ENCODE measurements around the gene INPP5A.
"Not testable (repeated sequence)": the region's sequence is repeated elsewhere in the genome, so short reads cannot be mapped to it uniquely, and the experiment has no call there.

The INPP5A gene

DNA sequence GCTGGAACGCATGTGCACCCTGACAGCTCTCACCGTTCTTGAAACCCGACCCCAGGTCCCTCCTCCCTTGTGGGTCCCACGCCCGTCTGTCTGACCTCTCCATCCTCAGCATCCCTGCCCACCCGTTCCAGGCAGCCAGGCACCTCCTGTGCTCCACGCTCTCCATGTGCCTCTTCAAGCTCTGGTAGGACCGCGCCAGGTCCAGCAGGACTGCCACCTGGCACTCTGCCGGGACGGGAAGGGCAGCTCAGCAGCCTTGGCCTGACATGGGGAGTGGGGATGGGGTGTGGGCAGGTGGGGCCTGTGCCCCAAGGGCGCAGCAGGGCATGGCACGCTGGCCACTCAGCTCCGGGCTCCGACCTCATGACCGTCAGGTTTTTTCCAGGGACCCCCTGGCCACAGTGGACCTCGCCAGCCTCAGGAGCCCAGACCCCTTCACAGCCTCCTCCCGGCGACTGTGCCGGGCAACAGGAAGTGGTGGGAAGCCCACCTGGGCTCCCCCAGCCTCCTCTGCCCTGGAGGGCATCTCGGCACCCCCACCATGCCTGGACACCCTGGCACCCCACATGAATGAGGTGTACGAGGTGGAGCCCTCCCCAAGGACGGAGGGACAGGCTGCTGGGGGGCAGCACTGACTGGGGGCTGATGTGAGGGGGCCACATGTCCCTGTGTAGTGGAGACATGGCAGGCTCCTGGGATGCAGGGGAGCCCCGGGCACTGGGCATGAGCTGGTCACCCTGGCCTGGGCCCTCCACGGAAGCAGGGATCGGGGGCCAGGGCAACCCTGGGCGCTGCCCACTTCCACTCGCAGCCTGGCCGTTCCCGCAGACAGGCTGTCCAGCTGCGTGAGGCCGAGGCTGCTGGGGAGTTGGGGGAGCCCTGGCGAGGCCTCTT, 273.5 kb downstream of the INPP5A start:
- no peak for FAIRE-seq

DNA sequence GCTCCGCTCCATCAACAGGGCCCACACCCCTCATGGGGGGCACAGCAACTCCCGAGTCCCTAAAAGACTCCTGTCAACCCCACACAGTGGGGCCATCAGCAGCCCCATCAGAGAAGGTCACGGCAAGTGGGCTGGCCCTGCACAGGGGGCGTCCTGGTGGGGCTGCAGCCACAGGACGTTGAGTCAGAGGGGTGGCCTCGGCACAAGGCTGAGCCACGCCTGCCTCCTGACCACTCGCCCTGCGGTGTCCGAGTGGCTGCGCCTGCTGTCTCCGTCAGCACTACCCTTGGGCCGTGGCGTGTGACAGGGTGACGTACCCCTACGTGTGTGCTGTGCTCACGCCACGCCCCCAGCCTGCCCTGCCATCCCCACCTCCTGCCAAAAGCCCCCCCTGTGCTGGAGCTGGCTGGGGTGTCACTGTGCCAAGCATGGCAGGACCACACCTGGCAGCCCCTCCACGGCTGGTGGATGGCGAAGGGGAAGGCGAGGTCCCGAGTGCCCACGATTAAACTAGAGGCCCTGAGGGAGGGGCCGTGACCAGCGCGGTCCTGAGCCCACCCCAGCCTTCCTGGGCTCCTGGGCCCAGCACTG, 274.4 kb downstream of the INPP5A start:
- FAIRE-seq, result no peak

DNA sequence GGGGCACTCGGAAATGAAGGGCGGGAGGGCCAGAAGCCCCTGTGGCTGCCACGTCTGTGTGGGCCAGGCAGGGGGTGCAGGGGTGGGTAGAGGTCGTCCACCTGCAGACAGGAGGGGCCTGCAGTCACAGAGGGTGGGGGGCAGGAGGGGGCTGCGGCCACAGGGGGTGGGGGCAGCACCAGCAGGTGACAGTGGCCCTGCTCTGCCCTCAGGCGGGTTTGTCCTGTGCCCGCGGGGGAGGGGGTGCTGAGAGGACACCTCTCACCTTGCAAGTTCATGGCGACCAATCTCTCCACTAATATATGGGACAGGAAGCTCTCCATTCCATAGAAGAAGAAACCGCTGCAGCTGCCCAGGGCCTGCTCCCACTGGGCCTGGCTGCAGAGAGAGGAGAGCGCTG, 274.9 kb downstream of the INPP5A start:
- FAIRE-seq, result no peak

DNA sequence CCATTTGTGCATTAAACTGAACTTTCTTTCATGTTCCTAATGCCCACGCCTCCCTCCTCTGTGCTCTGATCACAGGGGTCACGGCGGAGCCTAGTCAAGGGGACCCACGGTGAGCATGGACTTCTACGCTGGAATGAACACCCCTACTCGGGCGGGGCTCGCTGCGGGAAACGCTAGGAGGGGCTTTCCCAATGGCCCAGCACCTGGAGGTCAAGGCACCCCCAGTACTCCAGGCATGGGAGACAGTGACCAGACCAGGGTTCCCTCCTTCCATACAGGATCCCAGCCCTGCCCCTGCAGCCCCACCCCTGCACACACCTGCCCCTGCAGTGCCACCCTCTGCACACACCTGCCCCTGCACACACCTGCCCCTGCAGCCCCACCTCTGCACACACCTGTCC, 275.4 kb downstream of the INPP5A start:
- no peak for FAIRE-seq

DNA sequence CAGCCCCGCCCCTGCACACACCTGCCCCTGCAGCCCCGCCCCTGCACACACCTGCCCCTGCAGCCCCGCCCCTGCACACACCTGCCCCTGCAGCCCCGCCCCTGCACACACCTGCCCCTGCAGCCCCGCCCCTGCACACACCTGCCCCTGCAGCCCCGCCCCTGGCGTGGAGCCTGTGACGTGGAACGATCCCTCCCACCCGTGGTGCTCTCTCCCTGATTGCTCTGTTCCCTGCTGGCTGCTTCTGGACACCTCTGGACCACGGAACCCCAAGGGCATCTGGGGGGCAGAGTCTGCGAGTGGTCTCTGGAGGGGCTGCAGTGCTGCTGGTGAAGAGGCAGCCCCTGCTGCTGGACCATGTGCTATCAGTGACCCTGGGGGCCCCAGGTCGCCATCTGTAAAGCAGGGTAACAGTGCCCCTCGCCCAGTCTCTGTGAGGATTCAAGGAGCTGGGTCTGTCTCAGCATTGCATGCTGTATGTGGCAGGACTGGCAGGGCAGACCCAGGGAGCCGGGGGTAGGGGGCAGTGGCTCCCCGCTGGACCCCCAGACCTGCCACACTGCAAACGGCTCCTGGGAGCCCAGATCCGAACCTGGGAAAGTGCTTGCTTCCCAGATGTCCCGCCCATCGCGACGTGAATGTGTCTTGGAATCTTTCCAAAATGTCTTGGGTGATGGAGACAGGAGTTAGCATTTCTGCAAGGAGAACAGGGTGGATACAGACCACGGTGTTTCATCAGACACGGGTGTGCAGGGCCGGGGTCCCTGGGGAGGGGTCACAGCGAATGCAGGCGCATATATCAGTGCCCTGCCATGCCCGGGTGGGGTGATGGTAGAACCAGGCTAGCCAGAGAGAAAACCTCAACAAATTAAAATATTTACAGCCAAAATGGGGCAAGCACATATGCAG, 276.2 kb downstream of the INPP5A start:
- FAIRE-seq, result no peak

DNA sequence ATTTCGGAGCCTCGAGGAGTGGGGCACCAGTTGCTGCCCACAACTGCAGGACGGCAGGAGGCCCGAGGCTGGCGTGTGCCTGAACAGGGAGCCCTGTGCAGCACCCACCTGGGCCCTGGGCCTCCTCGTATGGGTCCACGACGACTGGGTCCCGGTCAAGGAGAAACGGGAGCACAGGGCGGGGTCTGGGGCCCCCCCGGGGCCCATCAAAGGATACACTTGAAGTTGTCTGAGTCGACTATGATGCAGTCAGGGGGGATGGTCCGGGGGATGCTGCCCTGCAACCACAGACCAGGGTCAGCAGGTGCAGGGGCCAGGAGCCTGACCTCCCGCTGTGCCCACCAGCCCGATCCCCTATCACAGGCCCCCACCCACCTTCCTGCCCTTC, 276.9 kb downstream of the INPP5A start:
- no peak for FAIRE-seq

DNA sequence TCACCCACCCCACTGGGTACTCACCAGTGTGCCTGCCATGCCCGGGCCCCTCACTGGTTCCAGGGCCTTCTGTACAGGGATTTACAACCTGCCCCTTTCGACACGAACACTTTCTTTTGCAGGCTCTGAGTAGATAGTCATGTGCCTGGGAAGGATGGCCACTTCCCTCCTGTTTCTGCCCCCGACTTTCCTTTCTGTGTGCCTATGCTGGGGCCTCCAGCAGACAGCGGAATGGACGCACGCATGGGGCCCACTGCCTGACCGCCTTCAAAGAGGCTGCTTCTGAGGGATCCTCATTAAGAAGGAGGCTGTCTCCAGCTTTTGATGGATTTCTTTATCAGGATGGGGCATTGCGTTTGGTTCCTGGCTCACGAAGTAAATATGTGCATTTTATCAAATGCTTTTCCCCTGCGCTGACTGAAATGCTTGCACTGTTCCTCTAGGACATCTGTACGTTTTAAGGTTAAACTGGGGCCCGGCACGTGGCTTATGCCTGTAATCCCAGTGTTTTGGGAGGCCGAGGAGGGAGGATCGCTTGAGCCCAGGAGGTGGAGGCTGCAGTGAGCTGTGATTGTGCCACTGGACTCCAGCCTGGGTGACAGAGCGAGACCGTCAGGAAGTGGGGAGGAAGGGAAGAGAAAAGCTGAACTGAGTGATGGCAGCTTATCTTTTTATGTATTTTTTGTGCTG, 277.7 kb downstream of the INPP5A start:
- FAIRE-seq, result no peak

DNA sequence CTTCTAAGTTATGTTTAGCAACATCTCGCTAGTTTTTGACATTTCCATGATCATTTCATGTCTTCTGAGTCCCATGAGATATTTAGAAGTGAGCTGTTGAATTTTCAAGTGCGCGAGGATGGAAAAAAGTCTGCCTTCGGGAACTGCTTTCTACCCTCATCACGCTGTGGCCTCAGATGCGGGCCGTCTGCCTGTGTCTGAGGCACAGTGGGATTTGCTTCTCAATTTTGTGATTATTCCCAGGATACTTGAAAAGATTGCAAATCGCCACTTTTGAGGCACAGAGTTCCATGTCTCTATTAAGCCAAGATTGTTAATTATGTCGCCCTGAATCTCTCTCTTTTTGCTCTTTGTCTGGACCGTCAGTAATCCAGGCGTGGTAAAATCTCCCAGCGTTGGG, 279.1 kb downstream of the INPP5A start:
- FAIRE-seq, result no peak

DNA sequence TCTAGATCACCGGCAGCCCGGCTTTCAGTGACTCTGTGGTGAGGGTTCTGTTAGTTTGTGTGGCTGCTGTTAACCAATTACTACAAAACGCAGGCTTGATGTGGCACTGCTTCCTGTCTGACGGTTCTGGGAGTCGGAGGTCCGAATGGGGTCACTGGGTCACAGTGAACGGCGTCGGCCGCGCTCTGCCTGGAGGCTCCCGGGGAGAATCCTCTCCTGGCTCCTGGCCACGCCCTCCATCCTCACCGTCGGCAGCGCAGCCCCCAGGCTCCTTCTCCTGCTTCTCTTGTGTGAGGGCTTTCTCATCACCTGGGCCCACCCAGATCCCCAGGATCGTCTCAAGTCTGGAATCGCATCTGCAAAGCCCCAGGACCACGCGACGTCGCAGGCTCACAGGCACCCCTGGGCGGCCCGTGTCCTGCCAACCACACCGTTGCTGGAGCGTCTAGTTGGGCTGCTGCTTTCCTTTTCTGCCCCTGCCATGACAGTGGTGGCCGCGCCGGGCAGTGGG, 280.2 kb downstream of the INPP5A start:
- no peak for FAIRE-seq

DNA sequence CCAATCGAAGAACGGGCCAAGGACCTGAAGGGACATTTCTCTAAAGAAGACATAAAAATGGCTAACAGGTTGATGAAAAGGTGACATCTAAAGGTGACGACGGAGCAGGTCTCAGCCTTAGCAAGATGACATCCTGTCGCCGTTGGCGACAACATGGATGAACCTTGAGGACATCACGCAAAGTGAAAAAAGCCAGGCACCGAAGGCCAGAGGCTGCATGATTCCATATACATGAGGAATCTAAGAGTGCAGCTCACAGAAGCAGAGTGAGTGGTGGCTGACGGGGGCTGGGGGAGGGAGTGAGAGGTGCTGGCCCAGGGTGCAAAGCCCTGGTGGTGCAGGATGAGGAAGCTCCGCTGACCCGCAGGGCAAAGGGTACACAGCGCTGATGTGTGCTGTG, 282.5 kb downstream of the INPP5A start:
- FAIRE-seq, result no peak

DNA sequence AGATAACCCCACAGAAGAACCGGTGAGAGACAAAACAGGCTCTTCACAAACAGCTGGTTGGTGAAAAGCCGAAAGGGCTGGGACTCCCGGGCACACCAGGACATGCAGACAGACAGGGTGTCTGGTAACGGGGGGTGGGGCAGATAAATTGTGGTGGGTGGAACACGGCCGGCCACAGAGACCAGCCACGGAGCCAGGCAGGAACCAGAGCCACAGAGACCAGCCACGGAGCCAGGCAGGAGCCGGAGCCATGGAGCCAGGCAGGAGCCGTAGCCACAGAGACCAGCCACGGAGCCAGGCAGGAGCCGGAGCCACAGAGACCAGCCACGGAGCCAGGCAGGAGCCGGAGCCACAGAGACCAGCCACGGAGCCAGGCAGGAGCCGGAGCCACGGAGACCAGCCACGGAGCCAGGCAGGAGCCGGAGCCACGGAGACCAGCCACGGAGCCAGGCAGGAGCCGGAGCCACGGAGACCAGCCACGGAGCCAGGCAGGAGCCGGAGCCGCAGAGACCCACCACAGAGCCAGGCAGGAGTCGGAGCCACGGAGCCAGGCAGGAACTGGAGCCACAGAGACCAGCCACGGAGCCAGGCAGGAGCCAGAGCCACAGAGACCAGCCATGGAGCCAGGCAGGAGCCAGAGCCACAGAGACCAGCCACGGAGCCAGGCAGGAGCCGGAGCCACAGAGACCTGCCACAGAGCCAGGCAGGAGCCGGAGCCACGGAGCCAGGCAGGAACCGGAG, 288.4 kb downstream of the INPP5A start:
- not testable (repeated sequence) for FAIRE-seq

DNA sequence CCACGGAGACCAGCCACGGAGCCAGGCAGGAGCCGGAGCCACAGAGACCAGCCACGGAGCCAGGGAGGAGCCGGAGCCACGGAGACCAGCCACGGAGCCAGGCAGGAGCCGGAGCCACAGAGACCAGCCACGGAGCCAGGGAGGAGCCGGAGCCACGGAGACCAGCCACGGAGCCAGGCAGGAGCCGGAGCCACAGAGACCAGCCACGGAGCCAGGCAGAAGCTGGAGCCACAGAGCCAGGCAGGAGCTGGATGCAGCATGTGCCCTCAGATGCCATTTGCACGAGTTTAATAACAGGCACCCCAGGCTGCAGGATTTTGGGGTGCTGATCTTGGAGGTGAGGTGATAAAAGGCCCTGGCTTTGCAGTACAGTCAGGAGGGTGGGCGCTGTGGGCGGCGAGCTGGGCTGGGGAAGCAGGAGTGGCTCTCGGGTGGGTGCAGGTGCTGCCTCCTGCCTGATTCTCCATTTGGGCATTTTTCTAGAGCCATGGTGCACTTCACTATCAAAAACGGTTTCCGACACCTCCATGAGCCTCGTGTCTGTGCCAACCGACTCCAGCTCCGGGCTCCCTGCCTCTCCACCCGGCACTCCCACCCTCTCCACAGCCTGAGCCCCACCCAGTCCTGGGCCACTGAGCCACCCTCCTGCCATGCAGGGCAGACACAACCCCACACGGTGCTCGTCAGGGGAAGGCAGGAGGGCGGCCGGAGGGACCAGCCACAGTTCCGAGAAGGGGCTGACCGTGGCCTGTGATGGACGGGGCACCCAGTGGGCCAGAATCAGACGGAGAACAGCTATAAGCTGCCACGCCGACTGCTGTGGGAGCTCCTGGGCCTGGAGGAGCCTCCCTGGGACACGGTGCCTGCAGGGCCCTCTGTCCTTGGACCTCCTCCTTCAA, 289.2 kb downstream of the INPP5A start:
- no peak for FAIRE-seq

DNA sequence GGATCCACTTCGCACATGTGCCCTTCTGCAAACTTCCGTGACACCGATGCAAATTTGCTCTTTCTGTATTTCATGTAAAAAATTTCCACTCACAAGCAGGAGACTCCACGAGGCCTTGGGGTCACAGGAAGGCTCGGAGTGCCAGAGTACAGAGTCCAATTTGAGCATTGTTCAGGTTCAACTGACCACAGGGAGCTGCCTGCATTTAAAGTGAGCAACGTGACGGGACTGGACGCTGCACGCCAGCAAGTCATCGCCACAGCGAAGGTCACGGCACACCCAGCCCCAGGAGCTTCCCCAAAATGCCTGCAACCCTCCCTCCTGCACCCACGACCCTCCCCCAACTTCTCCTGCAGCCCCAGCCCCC, 289.8 kb downstream of the INPP5A start:
- FAIRE-seq, result no peak

DNA sequence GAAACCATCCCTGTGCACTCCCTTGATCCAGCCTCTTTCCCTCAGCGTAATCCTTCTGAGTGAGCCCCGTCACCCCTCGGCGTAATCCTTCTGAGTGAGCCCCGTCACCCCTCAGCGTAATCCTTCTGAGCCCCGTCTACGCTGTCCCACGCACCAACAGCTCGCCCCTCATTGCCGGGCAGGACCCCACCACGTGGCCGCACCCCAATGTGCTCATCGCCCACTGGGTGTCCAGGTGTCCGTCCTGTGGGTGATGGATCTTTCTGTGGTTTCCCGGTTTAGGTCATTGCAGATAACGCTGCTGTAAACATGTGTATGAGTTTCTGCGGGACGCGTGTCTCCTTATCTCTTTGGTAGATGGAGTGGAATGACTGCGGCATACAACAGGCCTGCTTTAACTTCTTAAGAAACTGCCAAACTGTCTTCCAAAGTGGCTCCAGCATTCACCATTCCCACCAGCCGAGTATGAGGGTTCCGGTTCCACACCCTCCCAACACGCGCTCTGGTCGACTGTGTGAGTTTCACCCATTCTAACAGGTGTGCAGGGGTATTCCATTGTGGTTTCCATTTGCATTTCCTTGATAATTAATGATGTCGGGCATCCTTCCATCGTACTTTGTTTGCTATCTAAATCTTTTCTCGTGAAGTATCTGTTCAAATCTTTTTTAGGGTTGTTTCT, 290.4 kb downstream of the INPP5A start:
- no peak for FAIRE-seq

DNA sequence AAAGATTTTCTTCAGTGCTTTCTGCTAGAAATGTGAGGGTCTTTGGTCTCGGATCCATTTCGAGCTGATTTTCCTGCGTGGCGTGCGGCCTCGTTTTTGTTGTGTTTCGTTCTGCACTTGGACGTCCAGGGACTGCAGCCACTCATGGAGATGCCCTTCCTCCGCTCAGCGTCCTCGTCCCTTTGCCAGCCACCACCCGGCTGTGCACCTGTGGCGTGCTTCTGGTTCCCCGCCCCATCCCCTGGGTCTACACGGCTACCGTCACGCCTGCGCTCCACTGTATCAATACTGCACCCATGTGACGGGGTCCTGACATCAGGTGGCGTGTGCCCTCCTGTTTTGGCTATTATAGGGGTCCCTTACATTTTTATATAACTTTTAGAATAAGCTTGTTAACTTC, 291.1 kb downstream of the INPP5A start:
- FAIRE-seq, result no peak

DNA sequence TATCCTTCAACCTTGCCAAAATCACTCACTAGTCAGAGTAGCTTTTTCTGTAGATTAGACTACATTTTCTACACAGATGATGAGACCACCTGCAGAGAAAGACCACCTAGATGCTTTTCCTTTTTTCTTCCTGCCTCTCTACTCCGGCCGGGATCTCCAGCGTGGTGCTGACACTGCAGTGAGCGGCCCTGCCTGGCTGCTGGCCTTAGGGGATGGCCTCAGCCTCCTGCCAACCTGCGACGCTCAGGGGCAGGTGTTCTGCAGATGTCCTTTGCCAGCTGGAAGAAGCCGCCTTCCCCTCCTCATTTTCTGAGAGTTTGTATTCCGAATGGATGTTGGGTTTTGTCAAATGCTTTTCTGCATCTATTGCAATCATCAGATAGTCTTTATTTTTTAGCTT, 291.8 kb downstream of the INPP5A start:
- FAIRE-seq, result no peak

DNA sequence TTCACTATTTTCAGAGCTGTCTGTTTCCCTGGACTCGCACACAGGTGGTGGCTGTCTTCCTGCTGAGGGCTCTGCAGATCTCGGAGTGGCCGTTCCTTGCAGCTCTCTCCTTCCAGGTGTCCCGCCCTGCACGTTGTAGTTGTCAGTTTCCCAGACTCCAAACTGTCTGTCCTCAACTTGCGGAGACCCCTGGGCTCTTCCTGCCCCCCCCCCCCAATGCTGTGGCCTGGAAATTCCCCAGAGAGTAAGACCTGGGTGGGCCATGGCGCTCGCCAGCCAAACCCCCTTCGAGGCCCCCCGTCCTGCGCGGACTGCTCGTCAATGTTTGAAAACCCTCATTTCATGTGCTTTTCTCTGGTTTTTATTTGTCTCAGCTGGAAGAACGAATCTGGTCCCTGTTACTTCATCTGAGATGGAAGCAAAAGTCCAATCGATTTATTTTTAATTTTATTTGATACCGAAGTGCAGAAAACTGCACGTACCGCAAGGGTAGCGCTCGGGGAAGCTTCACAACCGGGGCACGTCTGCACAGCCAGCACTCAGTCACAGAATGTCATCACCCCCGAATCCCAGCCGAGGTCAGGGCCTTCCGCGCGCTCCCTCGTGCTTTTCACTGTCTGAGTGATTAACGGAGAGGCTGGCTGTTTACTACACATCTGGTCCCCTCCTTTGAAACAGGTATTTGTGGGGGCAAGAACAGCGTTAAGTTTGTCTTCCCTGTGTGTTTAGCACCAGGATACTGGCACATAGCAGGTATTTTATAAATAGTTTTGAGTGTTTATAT, 294.8 kb downstream of the INPP5A start:
- no peak for FAIRE-seq
